ENCODE results near the gene MORC2.

GRCh38 chr22:30923168-30923900 lies 45.2 kb downstream of the MORC2 start:
- no peak for TF ChIP-seq GLIS3 (CRISPR knock-in tag; IDR thresholded peaks at IDR 0.05)
- TF ChIP-seq PATZ1 (CRISPR knock-in tag; IDR thresholded peaks at IDR 0.05; ENCODE audit: borderline replicate concordance): no peak
- no peak for TF ChIP-seq TOX (CRISPR knock-in tag; IDR thresholded peaks at IDR 0.05; ENCODE audit: borderline replicate concordance)
- no peak for TF ChIP-seq CREB5 (CRISPR knock-in tag; IDR thresholded peaks at IDR 0.05; ENCODE audit: low read depth)
- no peak for TF ChIP-seq CSRNP3 (CRISPR knock-in tag; IDR thresholded peaks at IDR 0.05)
- no peak for TF ChIP-seq RARB (CRISPR knock-in tag; IDR thresholded peaks at IDR 0.05)
- no peak for TF ChIP-seq ZFP30 (CRISPR knock-in tag; IDR thresholded peaks at IDR 0.05)
- no peak for TF ChIP-seq BACH2 (CRISPR knock-in tag; IDR thresholded peaks at IDR 0.05; ENCODE audit: borderline replicate concordance)
- TF ChIP-seq ISL1 (CRISPR knock-in tag; IDR thresholded peaks at IDR 0.05): no peak
- no peak for TF ChIP-seq TCF4 (CRISPR knock-in tag; IDR thresholded peaks at IDR 0.05; ENCODE audit: borderline replicate concordance)
- TF ChIP-seq OSR1 (CRISPR knock-in tag; IDR thresholded peaks at IDR 0.05): no peak
- TF ChIP-seq CSDC2 (CRISPR knock-in tag; IDR thresholded peaks at IDR 0.05): no peak
